ENCODE results near the gene STK33. TPM values are rescaled to one million over a fixed set of nuclear protein-coding genes. Genes with fewer than 3 reads are reported as not detected.

STK33 gene
- total RNA-seq, 2 donors from 2014 or later = 16.4 to 23.0 TPM

GRCh38 chr11:8356216-8356615 lies 237.8 kb downstream of the STK33 start:
- Histone ChIP-seq H3K9me3 (no peaks in the 10 kb centered on the region), H3K27me3 (no peaks in the 10 kb centered on the region), H3K4me3 (no peak overlapping the region), H3K4me1 (peaks cover 0 to 6% of the 10 kb centered on the region in 2 donors), H3K36me3 (no peaks in the 10 kb centered on the region), H3K27ac (no peak overlapping the region)
- TF ChIP-seq CTCF (IDR thresholded peaks at IDR 0.05) = no peak
- DNase-seq (ENCODE audit: low spot score) = no peak

GRCh38 chr11:8355416-8355742 lies 238.6 kb downstream of the STK33 start:
- H3K4me3 ChIP-seq = no peak overlapping the region
- no peak overlapping the region for H3K27ac ChIP-seq
- no peaks in the 10 kb centered on the region for H3K36me3 ChIP-seq
- no peaks in the 10 kb centered on the region for H3K9me3 ChIP-seq
- H3K4me1 ChIP-seq = peaks cover 0 to 6% of the 10 kb centered on the region in 2 donors
- DNase-seq (ENCODE audit: low spot score) = no peak
- H3K27me3 ChIP-seq = no peaks in the 10 kb centered on the region
- no peak for TF ChIP-seq CTCF (IDR thresholded peaks at IDR 0.05)

GRCh38 chr11:8354622-8355415 lies 239.2 kb downstream of the STK33 start:
- DNase-seq (ENCODE audit: low spot score) = no peak
- H3K9me3 ChIP-seq = no peaks in the 10 kb centered on the region
- H3K27me3 ChIP-seq = no peaks in the 10 kb centered on the region
- peaks cover 0 to 6% of the 10 kb centered on the region in 2 donors for H3K4me1 ChIP-seq
- H3K36me3 ChIP-seq = no peaks in the 10 kb centered on the region
- no peak for TF ChIP-seq CTCF (IDR thresholded peaks at IDR 0.05)
- H3K4me3 ChIP-seq = no peak overlapping the region
- no peak overlapping the region for H3K27ac ChIP-seq

GRCh38 chr11:8352876-8353505 lies 241.0 kb downstream of the STK33 start:
- no peaks in the 10 kb centered on the region for H3K9me3 ChIP-seq
- no peaks in the 10 kb centered on the region for H3K27me3 ChIP-seq
- H3K27ac ChIP-seq = no peak overlapping the region
- no peaks in the 10 kb centered on the region for H3K36me3 ChIP-seq
- no peak for TF ChIP-seq CTCF (IDR thresholded peaks at IDR 0.05)
- no peak overlapping the region for H3K4me3 ChIP-seq
- DNase-seq (ENCODE audit: low spot score) = no peak
- H3K4me1 ChIP-seq = peaks cover 0 to 6% of the 10 kb centered on the region in 2 donors

GRCh38 chr11:8352103-8352875 lies 241.7 kb downstream of the STK33 start:
- no peak for DNase-seq (ENCODE audit: low spot score)
- Histone ChIP-seq H3K4me3 (no peak overlapping the region), H3K27me3 (no peaks in the 10 kb centered on the region), H3K9me3 (no peaks in the 10 kb centered on the region), H3K4me1 (peaks cover 0 to 6% of the 10 kb centered on the region in 2 donors), H3K27ac (no peak overlapping the region), H3K36me3 (no peaks in the 10 kb centered on the region)
- TF ChIP-seq CTCF (IDR thresholded peaks at IDR 0.05) = no peak

Data from right atrium auricular region (tissue), 2 donors.